SK-N-DZ (cell line): ENCODE measurements around the gene POFUT2.

ENCODE experiments used
- DNase-seq: peaks from one replicate; pipeline ENCODE4 v3.0.0-alpha.2; 2015; ENCODE audit warnings: low spot score

POFUT2 gene

DNA sequence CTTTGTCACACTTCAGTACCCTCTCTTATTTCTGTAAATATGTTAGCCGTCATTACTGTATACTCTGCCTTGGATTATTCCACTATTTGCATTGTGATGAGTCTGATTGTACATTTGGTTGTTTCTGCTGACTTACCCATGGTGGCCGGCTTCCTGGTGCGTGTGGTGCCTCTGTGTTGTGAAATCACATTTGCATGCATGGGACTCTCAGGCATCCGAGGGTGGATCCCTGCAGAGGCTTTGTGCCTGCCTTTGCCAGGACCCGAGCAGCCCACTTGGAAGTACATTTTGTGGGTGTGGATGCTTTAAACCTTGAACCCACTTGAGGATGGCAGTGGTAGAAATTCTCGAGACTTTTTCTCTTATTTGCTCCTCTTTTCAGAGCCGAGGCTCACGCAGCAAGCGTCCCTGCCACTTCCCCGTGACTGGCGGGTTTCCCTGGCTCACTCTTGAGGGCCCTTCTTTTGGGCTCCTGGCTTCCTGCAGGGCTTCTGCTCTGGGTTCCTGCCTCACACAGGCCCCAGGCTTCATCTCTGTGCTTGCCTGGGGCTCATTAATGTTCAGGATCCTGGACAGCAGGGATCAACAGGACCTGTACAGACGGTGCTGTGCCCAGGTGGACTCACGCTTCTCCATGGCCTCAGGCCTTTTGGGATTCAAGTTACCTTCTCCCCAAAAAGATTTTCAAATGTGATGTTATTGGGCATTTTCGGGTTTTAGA lies 36.6 kb downstream of the POFUT2 start:
- no peak for DNase-seq

DNA sequence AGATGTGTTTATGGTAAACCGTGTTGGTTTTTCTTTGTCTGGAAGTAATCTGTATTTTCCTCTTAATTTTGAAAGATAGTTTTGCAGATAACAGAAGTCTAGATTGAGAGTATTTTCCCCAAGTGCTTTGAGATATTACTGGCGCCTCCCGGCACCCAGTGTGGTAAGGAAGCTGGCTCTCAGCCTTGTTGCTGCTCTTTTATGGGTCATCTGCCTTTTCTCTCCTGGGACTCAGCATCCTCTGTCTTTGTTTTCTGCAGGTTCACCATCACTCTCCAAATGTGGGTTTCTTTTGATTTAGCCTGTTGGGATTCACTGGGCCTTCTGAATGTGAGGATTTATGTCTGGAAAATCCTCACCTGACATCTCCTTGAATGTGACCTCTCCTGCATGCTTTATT lies 37.4 kb downstream of the POFUT2 start:
- DNase-seq, result no peak

DNA sequence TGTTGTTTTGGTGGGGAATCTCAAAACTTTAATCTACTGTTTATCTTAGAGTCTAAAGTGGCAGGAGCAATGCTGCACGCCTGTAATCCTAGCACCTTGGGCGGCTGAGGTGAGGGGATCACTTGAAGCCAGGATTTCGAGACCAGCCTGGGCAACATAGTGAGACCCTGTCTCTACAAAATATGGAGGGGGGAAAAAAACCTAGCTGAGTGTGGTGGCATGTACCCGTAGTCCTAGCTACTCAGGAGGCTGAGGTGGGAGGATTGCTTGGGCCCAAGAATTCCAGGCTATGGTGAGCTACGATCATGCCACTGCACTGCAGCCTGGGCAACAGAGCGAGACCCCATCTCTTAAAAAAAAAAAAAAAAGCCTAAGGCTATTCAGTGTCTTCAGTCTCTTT lies 38.1 kb downstream of the POFUT2 start:
- DNase-seq, result no peak

DNA sequence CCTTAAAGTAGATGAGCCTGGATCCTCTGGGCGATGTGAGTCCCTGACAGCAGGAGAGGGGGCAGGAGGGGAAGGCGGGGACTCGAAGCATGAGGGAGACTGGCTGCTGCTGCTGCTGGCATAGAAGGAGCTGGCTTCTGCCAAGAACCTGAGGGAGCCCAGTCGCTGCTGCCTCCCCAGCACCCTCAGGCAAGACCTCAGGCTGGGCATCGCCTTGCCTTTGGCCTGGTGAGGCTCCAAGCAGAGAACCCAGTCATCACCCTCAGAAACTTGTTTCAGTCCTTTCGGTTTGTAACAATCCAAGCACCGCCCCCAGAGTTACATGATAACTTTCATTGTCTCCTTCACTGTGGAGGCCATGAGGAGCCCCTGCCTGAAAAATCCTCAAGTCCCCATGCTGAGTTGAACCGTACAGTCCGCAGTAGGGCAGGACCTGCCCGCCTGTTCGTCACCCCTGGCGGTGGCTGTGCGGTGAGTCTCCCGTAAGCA lies 38.8 kb downstream of the POFUT2 start:
- peak; percentile 57 for DNase-seq

DNA sequence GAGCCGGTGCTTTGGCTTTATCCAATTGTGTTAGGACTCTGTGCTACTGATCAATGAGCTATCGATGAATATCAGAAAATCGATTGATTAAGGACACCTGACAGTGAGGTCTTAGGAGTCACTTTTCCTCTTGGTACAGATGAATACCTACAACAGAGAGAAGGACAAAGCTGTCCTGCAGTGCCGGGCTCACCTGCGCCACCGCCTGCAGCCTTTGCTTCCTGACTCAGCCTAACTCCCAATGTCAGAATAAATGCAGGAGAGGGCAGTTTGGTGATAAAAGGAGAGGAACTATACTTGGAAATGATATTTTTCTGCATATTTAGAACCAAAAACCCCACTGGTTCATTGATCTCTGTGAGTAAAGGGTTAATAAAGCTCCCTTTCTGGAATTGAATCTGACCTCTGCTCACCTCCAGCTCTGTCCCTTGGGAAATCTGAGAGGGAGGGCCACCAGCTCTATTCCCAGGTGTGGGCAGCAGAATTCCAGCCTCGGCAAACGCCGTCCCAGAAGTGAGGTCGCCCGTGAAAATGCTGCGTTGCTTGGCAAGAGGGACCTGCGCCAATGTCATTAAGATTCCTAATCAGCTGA lies 39.3 kb downstream of the POFUT2 start:
- DNase-seq, result no peak

DNA sequence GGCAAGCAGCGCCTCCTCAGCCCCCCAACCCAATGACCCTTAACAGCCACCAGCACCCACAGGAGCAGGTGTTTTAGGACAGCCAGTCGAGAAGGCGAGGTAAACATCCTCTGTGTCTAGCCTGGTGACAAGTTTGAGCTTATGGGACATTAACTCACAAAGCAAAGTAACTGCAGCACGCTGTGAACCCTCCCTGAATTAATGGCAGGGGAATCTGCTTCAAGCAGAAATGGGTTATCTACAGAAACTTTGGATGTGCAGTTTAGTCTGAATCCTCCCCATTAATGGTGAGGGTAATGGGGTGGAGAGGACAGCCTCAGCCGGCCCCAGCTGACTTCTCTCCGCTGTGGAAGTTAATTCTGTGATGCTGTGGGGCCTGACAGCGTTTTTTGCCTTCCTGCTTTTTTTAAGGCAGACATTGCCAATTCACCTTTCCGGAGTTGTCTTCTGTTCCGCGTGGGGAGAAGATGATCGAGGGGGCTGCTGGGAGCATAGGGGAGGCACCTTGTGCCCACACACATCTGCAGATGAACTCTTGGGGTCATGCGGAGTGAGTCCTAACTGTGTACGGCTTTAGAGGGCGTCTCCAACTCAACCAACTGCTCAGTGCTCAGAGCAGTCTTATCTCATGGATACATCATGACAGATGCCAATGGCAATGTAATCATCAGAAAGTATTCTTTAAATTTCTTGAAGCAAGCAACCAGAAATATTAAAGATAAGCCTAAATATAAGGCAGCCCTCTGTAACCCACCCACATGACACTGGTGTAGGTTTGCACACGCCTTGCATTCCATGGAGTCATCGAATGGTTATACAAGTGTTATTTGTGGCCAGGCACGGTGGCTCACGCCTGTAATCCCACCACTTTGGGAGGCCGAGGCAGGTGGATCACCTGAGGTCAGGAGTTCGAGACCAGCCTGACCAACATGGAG lies 41.0 kb downstream of the POFUT2 start:
- DNase-seq, result no peak

DNA sequence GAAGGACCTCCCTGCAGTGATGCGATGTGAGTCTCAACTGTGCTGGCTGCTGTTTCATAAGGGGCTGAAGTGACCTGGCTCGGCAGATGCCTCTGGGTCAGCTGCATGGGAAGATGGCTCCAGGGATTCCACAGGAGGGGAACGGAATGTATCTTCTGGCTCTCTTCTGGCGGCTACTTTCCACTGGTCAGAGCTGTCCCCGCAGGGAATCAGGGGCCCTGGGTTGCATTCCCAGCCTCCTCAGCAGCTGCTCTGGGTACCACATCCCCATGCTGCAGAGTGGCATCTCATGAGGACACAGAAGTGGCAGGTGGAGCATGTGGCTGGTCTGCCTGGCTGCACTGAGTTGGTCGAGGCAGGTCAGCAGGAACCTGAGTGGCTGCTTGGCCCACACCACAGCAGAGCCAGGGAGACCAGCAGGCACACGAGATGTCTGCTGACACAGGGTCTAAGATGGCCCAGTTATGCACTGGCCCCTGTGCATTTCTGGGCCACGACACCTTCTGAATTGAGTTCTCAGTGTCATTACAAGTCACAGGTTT lies 42.8 kb downstream of the POFUT2 start:
- no peak for DNase-seq

DNA sequence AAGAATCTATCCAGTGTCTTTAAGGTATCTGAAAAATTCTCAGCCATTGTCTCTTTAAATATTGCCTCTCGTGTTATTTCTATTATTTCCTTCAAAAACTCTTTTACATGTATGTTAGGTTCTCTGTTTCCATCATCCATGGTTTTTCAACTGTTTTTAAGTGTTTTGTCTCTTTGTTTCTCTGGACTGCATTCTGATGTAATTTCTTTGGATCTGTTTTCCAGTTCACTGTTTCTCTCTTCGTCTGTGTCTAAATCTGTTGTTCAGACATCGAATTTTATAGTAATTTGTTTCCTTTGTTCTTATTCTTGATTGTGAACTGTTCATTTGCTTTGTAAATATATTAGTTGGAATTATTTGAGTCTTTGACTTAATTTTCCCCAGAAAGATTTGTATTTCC lies 44.1 kb downstream of the POFUT2 start:
- no peak for DNase-seq

DNA sequence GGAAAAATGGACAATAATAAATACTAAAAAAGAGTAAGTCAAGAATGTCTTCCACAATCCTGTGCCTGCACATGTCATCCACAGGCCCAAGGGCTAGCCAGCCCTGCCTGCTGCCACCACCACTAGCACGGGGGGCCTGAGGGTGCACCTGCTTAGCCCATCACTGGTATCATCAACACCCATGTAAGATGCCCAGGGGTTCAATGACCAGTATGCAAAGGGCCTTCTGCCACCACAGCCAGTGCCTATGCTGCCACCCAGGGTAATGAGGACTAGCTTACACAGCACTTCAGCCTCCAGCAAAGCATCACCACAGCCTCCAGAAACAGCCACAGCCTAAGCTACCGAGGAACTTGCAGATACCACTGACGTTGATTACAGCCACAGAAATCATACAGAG lies 46.3 kb downstream of the POFUT2 start:
- DNase-seq, result no peak

DNA sequence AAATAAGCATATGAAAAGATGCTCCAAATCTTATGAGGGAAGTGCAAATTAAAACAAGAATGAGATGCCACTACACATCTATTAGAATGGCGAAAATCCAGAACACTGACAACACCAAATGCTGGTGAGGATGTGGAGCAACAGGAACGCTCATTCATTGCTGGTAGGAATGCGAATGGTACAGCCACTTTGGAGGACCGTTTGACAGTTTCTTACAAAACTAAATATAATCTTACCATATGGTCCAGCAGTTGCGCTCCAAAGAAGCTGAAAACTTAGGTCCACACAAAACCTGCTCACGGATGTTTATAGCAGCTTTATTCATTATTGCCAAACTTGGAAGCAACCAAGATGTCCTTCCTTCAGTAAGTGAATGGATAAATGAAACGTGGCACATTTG lies 50.3 kb downstream of the POFUT2 start:
- DNase-seq, result no peak

DNA sequence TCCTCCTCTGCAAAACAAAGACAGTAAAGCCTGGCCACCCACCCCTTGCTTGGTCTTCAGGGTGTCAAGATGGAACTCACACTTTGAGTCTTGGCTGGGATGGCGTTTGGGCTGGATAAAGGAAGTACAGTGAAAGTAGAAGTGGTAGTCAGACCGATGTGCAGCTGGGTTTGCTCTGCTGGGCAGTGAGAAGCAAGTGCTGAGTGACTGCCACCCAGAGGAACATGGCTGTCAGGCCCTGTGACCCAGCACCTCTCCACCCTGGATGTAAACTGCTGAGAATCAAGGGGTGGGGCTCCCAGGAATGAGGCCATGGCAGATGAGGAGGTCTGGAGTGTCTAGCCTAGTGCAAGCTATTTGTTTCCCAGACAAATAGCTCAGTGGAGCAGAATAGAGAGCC lies 51.2 kb downstream of the POFUT2 start:
- DNase-seq, result no peak

DNA sequence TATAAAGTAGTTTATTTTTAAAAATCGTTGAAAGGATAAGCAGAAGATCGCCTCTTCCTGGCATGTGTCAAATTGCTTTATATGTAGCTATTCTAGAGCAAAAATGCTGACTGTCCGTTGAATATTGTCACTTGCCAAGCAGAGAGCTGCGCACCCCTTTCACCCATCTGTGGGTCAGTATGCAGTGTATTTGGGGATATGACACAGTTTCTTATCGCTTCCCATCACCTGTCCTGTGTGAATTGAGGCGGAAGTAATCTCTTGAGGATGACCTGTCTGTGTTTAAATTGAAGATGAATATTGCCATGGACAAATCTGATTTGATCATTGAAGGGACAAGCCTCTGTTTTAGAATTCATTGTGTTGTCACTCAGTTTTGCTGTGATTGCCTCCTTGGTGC lies 52.2 kb downstream of the POFUT2 start:
- no peak for DNase-seq

DNA sequence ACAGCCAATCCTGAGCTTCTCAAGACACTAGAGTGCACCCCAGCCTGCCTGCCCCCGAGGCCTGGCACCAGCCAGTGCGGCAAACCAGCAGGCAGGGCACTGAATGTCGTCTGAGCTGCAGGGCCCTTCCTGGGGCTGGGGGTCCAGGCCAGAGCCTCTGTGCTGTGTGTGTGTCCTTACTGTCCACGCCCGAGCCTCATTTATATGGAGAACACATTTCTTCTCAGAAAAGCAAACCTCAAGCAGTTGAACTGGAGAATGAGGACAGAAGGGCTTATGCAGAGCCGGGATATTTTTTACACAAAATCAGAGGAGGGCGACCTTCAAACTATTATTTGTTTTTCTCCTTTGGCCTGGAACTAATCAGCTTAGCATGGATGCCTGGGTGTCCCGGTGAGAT lies 52.7 kb downstream of the POFUT2 start:
- DNase-seq, result no peak

DNA sequence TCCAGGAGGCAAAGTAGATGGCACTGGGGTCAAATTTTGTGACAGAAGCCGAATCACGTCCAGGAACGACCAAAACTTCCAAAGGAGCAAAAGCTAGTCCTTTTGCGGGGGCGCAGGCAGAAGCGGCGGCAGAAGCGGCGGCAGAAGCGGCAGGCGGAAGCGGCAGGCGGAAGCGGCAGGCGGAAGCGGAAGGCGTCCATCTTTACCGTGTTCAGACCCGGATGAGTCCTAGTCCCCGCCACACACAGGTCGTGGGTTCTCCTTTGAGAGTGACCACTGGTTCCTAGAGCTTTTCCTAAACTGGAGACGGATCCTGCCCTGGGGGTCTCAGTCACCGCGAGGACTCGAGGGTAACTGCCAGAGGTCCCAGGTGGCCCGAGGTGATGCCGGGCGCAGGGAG lies 53.6 kb downstream of the POFUT2 start:
- no peak for DNase-seq

DNA sequence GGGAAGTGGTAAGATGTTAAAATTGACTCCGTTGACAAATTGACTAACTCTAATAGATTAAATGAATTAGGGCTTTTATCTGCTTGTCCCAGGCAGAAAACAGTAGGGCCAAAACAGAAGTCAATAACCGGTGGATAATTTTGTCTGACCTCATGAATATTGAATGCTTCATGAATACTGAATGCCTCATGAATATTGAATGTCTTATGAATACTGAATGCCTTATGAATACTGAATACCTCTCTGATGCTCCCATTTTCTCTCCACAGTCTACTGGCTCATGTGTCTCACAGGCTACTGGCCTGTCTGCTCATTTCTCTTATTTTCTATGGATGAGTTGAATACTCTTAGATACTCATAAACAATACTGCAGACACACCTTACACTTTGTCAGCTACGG lies 56.0 kb downstream of the POFUT2 start:
- DNase-seq, result no peak

DNA sequence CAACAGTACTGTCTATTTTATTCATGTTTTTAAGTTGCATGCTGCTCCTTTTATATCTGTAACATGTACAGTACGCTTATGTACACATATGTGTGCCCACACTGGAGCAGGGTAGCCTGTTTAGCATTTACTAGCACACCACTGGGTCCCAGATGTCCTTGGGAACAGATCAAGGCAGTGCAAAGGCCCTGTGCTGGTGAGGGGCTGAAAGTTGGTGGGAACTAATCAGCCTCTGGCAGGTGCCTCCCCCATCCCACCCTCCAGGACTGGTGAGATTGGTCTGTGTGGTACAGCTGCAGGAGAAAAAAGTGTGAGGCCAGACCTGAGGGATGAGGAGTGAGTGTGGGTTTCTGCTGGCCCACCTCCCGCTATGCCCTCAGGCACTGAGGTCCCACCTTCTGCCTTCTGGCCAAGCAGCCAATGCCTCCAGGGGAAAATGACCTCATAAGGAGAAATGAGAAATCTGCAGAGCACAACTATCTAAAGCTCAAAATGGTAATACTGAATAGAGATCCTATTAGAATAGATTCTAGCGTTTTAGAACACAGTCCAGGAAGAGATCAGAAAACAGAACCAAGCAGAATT lies 58.9 kb downstream of the POFUT2 start:
- no peak for DNase-seq

DNA sequence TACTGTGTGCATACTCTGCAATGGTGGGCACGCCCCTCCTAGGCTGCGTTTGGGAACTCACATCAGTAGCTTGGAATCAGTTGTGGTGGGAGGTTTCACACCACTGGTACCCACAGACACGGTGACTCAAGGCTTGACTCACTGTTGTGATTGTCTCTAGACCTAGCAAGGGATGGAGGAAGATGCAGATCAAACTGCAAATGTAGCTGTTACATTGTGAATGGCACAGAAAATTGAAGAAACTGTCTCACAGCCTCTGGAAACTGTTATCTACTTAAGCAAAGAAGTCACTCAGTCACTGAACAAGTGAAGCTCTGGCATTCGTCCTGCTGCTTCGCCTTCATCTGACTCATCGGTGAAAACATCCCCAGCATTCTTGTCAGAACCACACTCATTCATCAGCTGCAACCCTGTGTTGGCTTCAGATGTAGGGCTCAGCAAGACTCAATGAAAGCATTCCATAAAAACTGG lies 59.5 kb downstream of the POFUT2 start:
- no peak for DNase-seq

DNA sequence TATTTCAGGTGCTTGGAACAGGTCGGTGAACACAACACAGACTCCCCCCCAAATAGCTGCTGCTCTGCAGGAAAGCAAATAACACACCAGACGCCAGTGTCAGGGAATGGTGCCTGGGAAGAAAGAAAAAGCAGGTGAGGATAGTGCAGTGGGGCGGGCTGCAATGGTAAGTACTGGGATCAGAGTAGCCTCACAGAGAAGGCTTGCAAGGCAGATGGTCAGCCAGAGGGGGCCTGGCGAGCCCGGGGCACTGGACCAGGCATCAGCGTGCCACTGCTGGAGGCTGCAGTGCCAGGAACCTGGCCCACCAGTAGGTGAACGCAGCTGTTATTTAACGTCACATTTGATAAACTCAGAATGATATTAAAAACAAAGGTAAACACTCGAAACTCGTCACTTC lies 60.0 kb downstream of the POFUT2 start:
- DNase-seq, result no peak

DNA sequence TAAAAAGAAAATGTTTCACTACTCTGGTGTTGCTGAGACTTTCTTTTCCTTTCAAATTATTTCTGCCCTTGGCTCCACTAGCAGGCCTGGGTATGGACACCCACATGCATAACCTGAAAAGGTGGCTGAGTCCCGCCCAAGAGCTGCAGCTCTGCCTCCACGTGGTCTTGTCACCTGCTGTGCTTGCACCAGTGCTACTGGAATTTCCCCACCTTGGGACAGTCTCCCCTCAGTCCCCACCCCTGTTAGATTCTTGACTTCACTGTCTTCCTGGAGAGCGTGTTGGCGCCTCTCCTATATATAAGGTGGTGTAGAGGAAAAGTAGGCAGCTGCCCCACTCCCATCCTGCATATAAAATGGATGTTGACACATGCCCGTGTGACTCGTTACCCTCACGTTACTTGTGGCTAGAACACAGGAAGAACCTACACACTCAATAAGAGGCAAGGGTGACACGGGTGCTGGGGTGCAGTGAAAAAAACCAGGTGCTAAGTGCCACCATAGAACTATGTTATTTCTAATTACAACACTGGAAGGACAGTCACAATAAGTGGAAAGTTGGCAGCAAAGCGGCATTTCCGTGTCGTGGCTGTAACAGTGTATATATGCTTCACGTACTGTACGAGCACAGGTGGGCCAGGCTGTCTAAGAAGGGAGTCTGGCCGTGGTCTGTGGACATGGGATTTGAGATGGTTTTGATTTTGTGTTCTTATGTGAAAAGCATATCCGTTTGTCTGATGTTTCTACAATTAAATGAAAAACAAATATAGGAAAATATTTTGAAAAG lies 61.0 kb downstream of the POFUT2 start:
- DNase-seq, result no peak

DNA sequence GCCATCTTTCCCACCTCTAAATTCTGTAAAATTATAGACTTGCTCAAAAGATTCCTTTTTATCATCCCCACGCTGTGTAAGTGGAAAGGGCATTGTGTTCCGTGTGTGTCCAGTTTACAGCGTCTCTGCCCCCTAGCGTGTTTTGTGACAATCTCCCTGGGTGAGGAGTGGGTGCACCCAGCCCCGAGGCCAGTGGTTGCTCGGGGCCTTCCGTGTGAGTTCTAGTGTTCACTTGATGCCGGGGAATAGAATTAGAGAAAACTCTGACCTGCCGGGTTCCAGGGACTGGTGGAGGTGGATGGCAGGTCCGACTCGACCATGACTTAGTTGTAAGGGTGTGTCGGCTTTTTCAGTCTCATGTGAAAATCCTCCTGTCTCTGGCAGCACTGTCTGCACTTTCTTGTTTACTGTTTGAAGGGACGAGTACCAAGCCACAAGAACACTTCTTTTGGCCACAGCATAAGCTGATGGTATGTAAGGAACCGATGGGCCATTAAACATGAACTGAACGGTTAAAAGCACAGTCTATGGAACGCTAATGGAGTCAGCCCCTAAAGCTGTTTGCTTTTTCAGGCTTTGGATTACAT lies 61.9 kb downstream of the POFUT2 start:
- no peak for DNase-seq
